ENCODE measurements around the gene RHOD.

Gene RHOD

DNA sequence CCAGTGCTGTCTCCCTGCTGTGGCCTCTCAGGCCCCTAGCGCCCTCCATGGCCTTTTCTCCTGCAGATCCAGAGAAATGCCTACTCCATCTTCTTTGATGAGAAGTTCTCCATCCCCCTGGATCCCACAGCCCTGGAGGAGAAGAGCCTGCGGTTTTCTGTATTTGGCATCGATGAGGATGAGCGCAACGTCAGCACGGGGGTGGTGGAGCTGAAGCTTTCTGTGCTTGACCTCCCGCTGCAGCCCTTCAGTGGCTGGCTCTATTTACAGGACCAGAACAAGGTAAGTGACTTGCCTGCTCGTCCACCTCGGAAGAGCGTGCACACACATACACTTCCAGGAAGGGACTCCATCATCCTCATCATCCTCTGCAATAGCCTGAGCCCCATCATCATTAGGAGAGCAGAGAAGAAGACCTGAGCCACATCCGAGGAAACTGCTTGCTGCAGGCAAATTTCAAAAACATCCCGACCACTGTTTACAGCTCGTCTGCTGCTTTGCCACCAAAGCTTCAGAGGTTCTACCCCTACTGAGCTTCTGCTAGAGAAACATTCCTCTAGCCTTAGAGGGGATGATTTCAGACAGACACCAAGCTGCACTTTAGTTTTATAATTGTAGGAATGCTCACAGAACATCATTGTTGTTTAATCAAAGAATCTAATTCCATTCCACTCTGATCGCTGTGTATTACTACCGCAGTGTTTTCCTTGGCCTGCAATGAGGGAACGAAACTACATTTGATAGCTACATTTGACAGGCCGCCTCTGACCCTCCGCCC, 12.9 kb upstream of the RHOD start:
- DNase-seq (ENCODE audit: extremely low read depth, low read depth): no peak
- TF ChIP-seq, protein P1, sequence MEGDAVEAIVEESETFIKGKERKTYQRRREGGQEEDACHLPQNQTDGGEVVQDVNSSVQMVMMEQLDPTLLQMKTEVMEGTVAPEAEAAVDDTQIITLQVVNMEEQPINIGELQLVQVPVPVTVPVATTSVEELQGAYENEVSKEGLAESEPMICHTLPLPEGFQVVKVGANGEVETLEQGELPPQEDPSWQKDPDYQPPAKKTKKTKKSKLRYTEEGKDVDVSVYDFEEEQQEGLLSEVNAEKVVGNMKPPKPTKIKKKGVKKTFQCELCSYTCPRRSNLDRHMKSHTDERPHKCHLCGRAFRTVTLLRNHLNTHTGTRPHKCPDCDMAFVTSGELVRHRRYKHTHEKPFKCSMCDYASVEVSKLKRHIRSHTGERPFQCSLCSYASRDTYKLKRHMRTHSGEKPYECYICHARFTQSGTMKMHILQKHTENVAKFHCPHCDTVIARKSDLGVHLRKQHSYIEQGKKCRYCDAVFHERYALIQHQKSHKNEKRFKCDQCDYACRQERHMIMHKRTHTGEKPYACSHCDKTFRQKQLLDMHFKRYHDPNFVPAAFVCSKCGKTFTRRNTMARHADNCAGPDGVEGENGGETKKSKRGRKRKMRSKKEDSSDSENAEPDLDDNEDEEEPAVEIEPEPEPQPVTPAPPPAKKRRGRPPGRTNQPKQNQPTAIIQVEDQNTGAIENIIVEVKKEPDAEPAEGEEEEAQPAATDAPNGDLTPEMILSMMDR (IDR thresholded peaks at IDR 0.05; ENCODE audit: low read depth, low read length, missing control alignments): no peak
- H3K4me3 ChIP-seq (replicated peaks; ENCODE audit: low read depth, low read length): no peak overlapping the region

DNA sequence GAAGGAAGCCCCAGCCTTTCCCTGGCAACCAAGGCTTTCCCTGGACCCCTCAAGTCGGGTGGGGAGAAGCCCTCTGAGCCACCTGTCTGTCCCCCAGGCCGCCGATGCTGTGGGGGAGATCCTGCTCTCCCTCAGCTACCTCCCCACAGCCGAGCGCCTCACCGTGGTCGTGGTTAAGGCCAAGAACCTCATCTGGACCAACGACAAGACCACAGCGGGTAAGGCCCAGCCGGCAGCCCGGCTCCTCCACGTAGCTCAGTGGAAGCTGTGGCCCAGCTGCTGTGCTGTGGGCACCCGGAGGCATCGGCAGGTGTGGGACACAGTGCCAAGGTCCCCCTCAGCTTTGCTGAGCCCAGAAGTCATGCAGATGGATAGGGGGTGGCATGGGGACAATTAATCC, 12.2 kb upstream of the RHOD start:
- H3K4me3 ChIP-seq (replicated peaks; ENCODE audit: low read depth, low read length): no peak overlapping the region
- DNase-seq (ENCODE audit: extremely low read depth, low read depth): no peak
- TF ChIP-seq, protein P1 (IDR thresholded peaks at IDR 0.05; ENCODE audit: low read depth, low read length, missing control alignments): no peak

DNA sequence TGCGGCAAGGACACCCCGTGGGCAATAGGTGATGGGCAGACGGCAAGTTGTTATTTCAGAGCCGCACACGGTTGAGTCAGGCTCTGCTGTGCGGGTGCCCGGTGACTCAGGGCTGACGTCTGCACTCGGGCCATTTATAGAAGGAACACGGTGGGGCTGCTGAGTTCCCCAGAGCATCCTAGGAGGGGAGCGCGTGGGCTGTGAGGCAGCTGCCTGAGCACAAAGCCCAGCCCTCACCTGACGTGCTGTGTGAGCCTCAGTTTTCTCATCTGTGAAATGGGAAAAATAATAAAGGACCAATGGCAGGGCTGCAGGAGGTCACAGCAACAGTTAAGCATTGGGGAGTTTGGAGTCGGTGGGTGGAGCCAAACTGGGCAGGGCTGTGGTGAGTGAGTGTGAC, 11.3 kb upstream of the RHOD start:
- H3K4me3 ChIP-seq (replicated peaks; ENCODE audit: low read depth, low read length): no peak overlapping the region
- DNase-seq (ENCODE audit: extremely low read depth, low read depth): no peak
- TF ChIP-seq, protein P1 (IDR thresholded peaks at IDR 0.05; ENCODE audit: low read depth, low read length, missing control alignments): no peak

DNA sequence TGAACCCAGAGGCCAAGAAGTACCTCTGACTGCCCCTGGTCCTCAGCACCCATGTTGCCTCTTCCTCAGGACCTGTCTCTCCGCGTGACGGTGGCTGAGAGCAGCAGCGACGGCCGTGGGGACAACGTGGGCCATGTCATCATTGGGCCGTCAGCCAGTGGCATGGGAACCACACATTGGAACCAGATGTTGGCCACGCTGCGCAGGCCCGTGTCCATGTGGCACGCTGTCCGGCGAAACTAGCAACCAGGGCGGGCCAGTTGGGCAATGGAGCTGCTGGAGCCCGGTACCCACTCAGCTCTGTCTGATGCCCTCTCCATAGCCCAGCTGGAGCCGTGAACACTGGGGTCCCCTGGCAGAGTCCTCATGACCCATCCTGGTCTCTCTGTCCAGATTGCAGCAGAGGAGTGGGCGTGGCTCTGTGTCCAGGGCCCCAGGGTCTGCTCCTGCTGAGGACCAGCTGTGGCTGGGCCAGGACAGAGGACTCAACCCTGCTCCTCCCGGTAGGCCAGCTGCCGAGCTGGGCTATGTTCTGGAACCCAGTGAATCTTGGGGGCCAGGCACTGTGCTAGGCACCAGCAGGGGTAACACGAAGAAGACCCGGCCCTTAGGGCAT, 8.0 kb upstream of the RHOD start:
- H3K4me3 ChIP-seq (replicated peaks; ENCODE audit: low read depth, low read length): no peak overlapping the region
- DNase-seq (ENCODE audit: extremely low read depth, low read depth): no peak
- TF ChIP-seq, protein P1 (IDR thresholded peaks at IDR 0.05; ENCODE audit: low read depth, low read length, missing control alignments): no peak

DNA sequence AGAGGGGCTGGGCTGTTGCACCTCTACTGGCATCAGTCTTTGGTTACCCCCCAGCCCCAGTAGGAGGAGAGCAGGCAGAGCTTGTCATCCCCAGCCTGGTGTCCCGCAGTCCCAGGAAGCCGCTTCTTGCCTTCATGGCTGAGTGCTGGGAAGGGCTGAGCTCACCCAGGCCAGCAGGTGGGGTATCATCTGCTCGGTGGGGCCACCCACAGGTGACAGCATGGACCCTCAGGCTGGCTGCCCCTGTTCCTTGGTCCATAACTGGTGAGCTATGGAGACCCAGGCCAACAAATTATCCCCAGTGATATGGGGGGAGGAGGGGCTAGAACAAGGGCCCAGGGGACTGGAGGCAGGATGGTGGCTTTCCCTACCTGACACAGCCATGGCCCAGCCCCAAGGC, 6.5 kb upstream of the RHOD start:
- H3K4me3 ChIP-seq (replicated peaks; ENCODE audit: low read depth, low read length): no peak overlapping the region
- TF ChIP-seq, protein P1 (IDR thresholded peaks at IDR 0.05; ENCODE audit: low read depth, low read length, missing control alignments): no peak
- no peak for DNase-seq (ENCODE audit: extremely low read depth, low read depth)

GRCh38 chr11:67051180-67051893, 5.3 kb upstream of the RHOD start:
- TF ChIP-seq, protein P1 (IDR thresholded peaks at IDR 0.05; ENCODE audit: low read depth, low read length, missing control alignments): no peak

More at GRCh38 chr11:67051180-67051893, 5.3 kb upstream of the RHOD start:
- H3K4me3 ChIP-seq (replicated peaks; ENCODE audit: low read depth, low read length): no peak overlapping the region
- DNase-seq (ENCODE audit: extremely low read depth, low read depth): no peak

Measured in HFF-Myc (cell line).